WERI-Rb-1 (cell line): Measurements from ENCODE around the gene PERP.

ENCODE experiments used
- DNase-seq: peaks from one replicate; pipeline ENCODE4 v3.0.0-alpha.2; 2020
- H3K27ac ChIP-seq: fragments of 250-450 bp; sonication (Bioruptor Pico); 2 replicates; pipeline ENCODE4 v1.5.1; 2020; ENCODE audit warnings: mild to moderate bottlenecking, moderate library complexity
- H3K27me3 ChIP-seq: fragments of 250-450 bp; sonication (Bioruptor Pico); 2 replicates; pipeline ENCODE4 v1.5.1; 2021; ENCODE audit warnings: mild to moderate bottlenecking, low read depth, moderate library complexity; ENCODE audit not compliant: insufficient read depth, severe bottlenecking
- H3K36me3 ChIP-seq: fragments of 250-450 bp; sonication (Bioruptor Pico); 2 replicates; pipeline ENCODE4 v1.5.1; 2020; ENCODE audit warnings: mild to moderate bottlenecking, moderate library complexity
- H3K4me3 ChIP-seq: 2 replicates; pipeline ENCODE4 v1.5.1; 2011; ENCODE audit warnings: low read depth, mild to moderate bottlenecking, control low read depth, low read length
- H3K9me3 ChIP-seq: fragments of 250-450 bp; sonication (Bioruptor Pico); 2 replicates; pipeline ENCODE4 v1.5.1; 2021; ENCODE audit warnings: mild to moderate bottlenecking, moderate library complexity; ENCODE audit not compliant: severe bottlenecking
- TF ChIP-seq, protein P1 (sequence below): IDR thresholded peaks from 2 replicates; pipeline ENCODE4 v1.5.1; 2011; ENCODE audit warnings: low read depth, mild to moderate bottlenecking, control low read depth, inconsistent platforms, low read length

PERP gene

GRCh38 chr6:138092686-138093085 is 14.5 kb downstream of the PERP start:
- Histone ChIP-seq H3K9me3 (no peaks in the 10 kb centered on the region), H3K4me3 (no peak overlapping the region), H3K27me3 (no peaks in the 10 kb centered on the region), H3K36me3 (no peaks in the 10 kb centered on the region), H3K27ac (no peak overlapping the region)
- DNase-seq, result no peak
- TF ChIP-seq, protein P1, sequence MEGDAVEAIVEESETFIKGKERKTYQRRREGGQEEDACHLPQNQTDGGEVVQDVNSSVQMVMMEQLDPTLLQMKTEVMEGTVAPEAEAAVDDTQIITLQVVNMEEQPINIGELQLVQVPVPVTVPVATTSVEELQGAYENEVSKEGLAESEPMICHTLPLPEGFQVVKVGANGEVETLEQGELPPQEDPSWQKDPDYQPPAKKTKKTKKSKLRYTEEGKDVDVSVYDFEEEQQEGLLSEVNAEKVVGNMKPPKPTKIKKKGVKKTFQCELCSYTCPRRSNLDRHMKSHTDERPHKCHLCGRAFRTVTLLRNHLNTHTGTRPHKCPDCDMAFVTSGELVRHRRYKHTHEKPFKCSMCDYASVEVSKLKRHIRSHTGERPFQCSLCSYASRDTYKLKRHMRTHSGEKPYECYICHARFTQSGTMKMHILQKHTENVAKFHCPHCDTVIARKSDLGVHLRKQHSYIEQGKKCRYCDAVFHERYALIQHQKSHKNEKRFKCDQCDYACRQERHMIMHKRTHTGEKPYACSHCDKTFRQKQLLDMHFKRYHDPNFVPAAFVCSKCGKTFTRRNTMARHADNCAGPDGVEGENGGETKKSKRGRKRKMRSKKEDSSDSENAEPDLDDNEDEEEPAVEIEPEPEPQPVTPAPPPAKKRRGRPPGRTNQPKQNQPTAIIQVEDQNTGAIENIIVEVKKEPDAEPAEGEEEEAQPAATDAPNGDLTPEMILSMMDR, result no peak

GRCh38 chr6:138089325-138089724 is 17.9 kb downstream of the PERP start:
- Histone ChIP-seq H3K9me3 (no peaks in the 10 kb centered on the region), H3K27me3 (no peaks in the 10 kb centered on the region), H3K36me3 (no peaks in the 10 kb centered on the region), H3K27ac (no peak overlapping the region), H3K4me3 (no peak overlapping the region)
- TF ChIP-seq, protein P1, result no peak
- no peak for DNase-seq

- TF ChIP-seq, protein P1, result no peak
- Histone ChIP-seq H3K27ac (no peak overlapping the region), H3K4me3 (no peak overlapping the region), H3K9me3 (no peaks in the 10 kb centered on the region), H3K36me3 (no peaks in the 10 kb centered on the region), H3K27me3 (no peaks in the 10 kb centered on the region)
- DNase-seq, result no peak
These were observed 18.9 kb downstream of the PERP start for GRCh38 chr6:138088326-138088762.

DNA sequence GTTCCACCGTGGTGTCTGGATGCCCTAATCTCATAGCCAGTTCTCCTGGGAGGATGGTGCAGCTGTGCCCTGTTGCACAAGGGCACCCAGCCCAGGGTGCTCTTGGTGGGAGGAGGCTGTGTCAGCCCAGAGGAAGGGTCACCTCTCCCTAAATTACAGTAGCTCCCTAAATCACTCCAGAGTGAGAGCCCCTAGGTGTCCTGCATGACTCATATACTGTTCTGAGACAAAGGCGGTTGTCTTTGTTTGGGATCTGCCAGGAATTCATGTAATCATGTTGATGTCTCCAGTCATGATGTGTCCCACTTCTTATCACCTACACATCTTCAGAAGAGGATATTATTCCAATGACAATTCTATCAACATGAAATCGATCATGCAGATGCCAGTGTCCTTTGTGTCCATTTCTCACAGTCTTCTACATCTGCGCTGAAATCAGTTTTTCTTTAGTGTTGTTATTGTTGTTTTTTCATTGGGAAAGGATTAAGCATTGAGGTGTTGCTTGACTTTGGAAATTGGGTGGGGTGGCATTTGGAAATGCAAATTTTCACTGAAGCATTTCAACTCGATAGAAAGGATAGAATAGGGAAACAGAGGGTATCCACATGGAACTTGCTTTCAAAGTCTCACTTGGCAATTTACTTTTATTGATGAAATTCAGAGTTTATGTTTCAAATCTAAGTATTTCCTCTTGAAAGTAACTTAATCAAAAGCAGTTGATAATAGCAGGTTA is 19.5 kb downstream of the PERP start:
- Histone ChIP-seq H3K27ac (no peak overlapping the region), H3K4me3 (no peak overlapping the region), H3K27me3 (no peaks in the 10 kb centered on the region), H3K36me3 (no peaks in the 10 kb centered on the region), H3K9me3 (no peaks in the 10 kb centered on the region)
- no peak for DNase-seq
- TF ChIP-seq, protein P1, result no peak

- H3K27me3 ChIP-seq, result no peaks in the 10 kb centered on the region
- H3K27ac ChIP-seq, result no peak overlapping the region
- no peaks in the 10 kb centered on the region for H3K36me3 ChIP-seq
- TF ChIP-seq, protein P1, result no peak
- H3K4me3 ChIP-seq, result no peak overlapping the region
- DNase-seq, result no peak
- no peaks in the 10 kb centered on the region for H3K9me3 ChIP-seq
These were observed 20.5 kb downstream of the PERP start for GRCh38 chr6:138086573-138087196.
